ENCODE measurements around the gene NPTXR.
"Not testable (repeated sequence)": the region's sequence is repeated elsewhere in the genome, so short reads cannot be mapped to it uniquely, and the experiment has no call there.

Gene NPTXR

GRCh38 chr22:38868286-38868721 is 24.5 kb upstream of the NPTXR start:
- no peak for DNase-seq

GRCh38 chr22:38867471-38868285 is 23.9 kb upstream of the NPTXR start:
- peak; percentile 58 for DNase-seq

- DNase-seq: no peak
Observed at GRCh38 chr22:38867124-38867455, 23.3 kb upstream of the NPTXR start.

- peak; percentile 56 for DNase-seq
Observed at GRCh38 chr22:38866399-38867123, 22.7 kb upstream of the NPTXR start.

GRCh38 chr22:38866024-38866398 is 22.2 kb upstream of the NPTXR start:
- DNase-seq: no peak

- peak; percentile 59 for DNase-seq
Observed at GRCh38 chr22:38865201-38866023, 21.6 kb upstream of the NPTXR start.

- no peak for DNase-seq
Observed at GRCh38 chr22:38864361-38865191, 20.7 kb upstream of the NPTXR start.

- peak; percentile 63 for DNase-seq
Observed at GRCh38 chr22:38863531-38864131, 19.8 kb upstream of the NPTXR start.

GRCh38 chr22:38862375-38863329 is 18.8 kb upstream of the NPTXR start:
- no peak for DNase-seq

GRCh38 chr22:38861927-38862326 is 18.1 kb upstream of the NPTXR start:
- no peak for DNase-seq

- no peak for DNase-seq
Observed at GRCh38 chr22:38861170-38861876, 17.5 kb upstream of the NPTXR start.

GRCh38 chr22:38860283-38861169 is 16.7 kb upstream of the NPTXR start:
- no peak for DNase-seq

- no peak for DNase-seq
Observed at GRCh38 chr22:38859581-38860282, 15.9 kb upstream of the NPTXR start.

GRCh38 chr22:38858492-38858891 is 14.7 kb upstream of the NPTXR start:
- no peak for DNase-seq

- DNase-seq: not testable (repeated sequence)
Observed at GRCh38 chr22:38854476-38854875, 10.6 kb upstream of the NPTXR start.

GRCh38 chr22:38853883-38854282 is 10.1 kb upstream of the NPTXR start:
- not testable (repeated sequence) for DNase-seq

- no peak for DNase-seq
Observed at GRCh38 chr22:38853196-38853651, 9.4 kb upstream of the NPTXR start.

- DNase-seq: no peak
Observed at GRCh38 chr22:38852522-38852921, 8.7 kb upstream of the NPTXR start.
